HepG2 (cell line): Measurements from ENCODE around the gene DAAM1. TPM values are rescaled to one million over a fixed set of nuclear protein-coding genes. Genes with fewer than 3 reads are reported as not detected.

Experiments
- ATAC-seq: fragments of 200-7000 bp; cut with Tn5 transposase; 3 replicates; pipeline ENCODE4 v1.9.1; 2020; ENCODE audit warnings: mild to moderate bottlenecking, moderate library complexity
- BruUV-seq: library from RNA; stranded (reverse); fragments of 400-500 nt; replicated peaks from 2 replicates; lab custom pipeline; 2021; lab: Mats Ljungman, UMichigan
- CTCF ChIA-PET: fragments of 300-600 bp; formaldehyde crosslinking; extraction: SDS; loops from one replicate; lab custom pipeline; 2021; ENCODE audit warnings: low total read pairs, inconsistent platforms, low intra/inter-chr PET ratio; lab: Yijun Ruan, JAX
- POLR2A ChIA-PET: fragments of 350-600 bp; sonication (Branson Sonifier 250); formaldehyde crosslinking; loops from one replicate; lab custom pipeline; 2020; ENCODE audit warnings: antibody characterized with exemption, inconsistent platforms; lab: Yijun Ruan, JAX
- DNase-seq: peaks from one replicate; pipeline ENCODE4 v3.0.0-alpha.2; 2015; ENCODE audit warnings: low spot score
- FAIRE-seq: peaks from 3 replicates; lab custom pipeline; 2011; peaks lifted over from hg19 to GRCh38; lab: Jason Lieb, UNC
- H2AFZ ChIP-seq: one replicate; pipeline ENCODE4 v1.6.1; 2011; ENCODE audit warnings: low read length, inconsistent platforms
- H3K27ac ChIP-seq: fragments of 300-600 bp; 3 replicates; pipeline ENCODE4 v1.8.0; 2011; ENCODE audit warnings: mixed run types, mild to moderate bottlenecking, mixed read lengths, low read length, inconsistent platforms; ENCODE audit not compliant: insufficient read depth; ENCODE audit errors: extremely low read length
- H3K27me3 ChIP-seq, 2 experiments: fragments of 200-600 bp in 1 of 2; 2 replicates in 1 of 2; 3 replicates in 1 of 2; pipeline versions ENCODE4 v1.6.0 to v1.8.0; 2011; ENCODE audit warnings: low read length in 2 of 2, mild to moderate bottlenecking in 2 of 2, moderate library complexity in 2 of 2, inconsistent platforms in 1 of 2; ENCODE audit not compliant: insufficient read depth in 2 of 2, control insufficient read depth in 1 of 2
- H3K36me3 ChIP-seq, 2 experiments: fragments of 200-600 bp in 1 of 2; replicated peaks in 1 of 2; 2 replicates in 1 of 2; 3 replicates in 1 of 2; pipeline versions ENCODE4 v1.5.1 to v1.8.0; 2011; ENCODE audit warnings: low read length in 2 of 2, inconsistent platforms in 1 of 2; ENCODE audit not compliant: insufficient read depth in 2 of 2, control insufficient read depth in 1 of 2
- H3K4me1 ChIP-seq: 2 replicates; pipeline ENCODE4 v1.5.1; 2012; ENCODE audit warnings: low read length, inconsistent platforms; ENCODE audit not compliant: insufficient read depth
- H3K4me2 ChIP-seq: 2 replicates; pipeline ENCODE4 v1.6.0; 2011; ENCODE audit warnings: low read depth, low read length, inconsistent platforms
- H3K4me3 ChIP-seq, 3 experiments: fragments of 200-600 bp in 1 of 3; sonication (generic), shearing (Covaris generic) in 1 of 3; replicated peaks in 1 of 3; 2 replicates each; pipeline ENCODE4 v1.5.1; 2011 to 2016; ENCODE audit warnings: low read length in 3 of 3, inconsistent platforms in 2 of 3, low read depth in 2 of 3, mild to moderate bottlenecking in 2 of 3, control low read depth in 1 of 3, mixed read lengths in 1 of 3; ENCODE audit not compliant: insufficient read depth in 1 of 3
- H3K79me2 ChIP-seq: one replicate; pipeline ENCODE4 v1.6.1; 2011; ENCODE audit warnings: low read length, inconsistent platforms; ENCODE audit not compliant: insufficient read depth
- H3K9ac ChIP-seq: 2 replicates; pipeline ENCODE4 v1.6.0; 2011; ENCODE audit warnings: mild to moderate bottlenecking, low read depth, low read length, inconsistent platforms; ENCODE audit not compliant: insufficient read depth
- H3K9me3 ChIP-seq: 2 replicates; pipeline ENCODE4 v1.5.1; 2012; ENCODE audit warnings: mild to moderate bottlenecking, low read length
- H4K20me1 ChIP-seq: 2 replicates; pipeline ENCODE4 v1.6.0; 2011; ENCODE audit warnings: inconsistent platforms, mild to moderate bottlenecking, low read length, moderate library complexity; ENCODE audit not compliant: insufficient read depth
- GATA4 ChIP-seq: sonication (generic); IDR thresholded peaks from 2 replicates; pipeline ENCODE4 v1.6.1; 2016; ENCODE audit warnings: antibody characterized with exemption, low read depth, borderline replicate concordance
- HCFC1 ChIP-seq: fragments of 150-350 bp; IDR thresholded peaks from 2 replicates; pipeline ENCODE4 v1.6.1; 2014; ENCODE audit warnings: low read depth, low read length
- KAT2B ChIP-seq: fragments of 150-350 bp; IDR thresholded peaks from 2 replicates; pipeline ENCODE4 v1.6.1; 2014; ENCODE audit warnings: low read depth, low read length, borderline replicate concordance
- KLF15 ChIP-seq: sonication (generic); formaldehyde crosslinking; IDR thresholded peaks from 2 replicates; pipeline ENCODE4 v1.8.1; 2023; ENCODE audit warnings: borderline replicate concordance, mild to moderate bottlenecking, inconsistent platforms, missing genetic modification reagents, mixed read lengths
- MBD4 ChIP-seq: IDR thresholded peaks from 2 replicates; pipeline ENCODE4 v1.6.1; 2012; ENCODE audit warnings: low read length, inconsistent platforms, borderline replicate concordance
- PHF21A ChIP-seq: sonication (generic); formaldehyde crosslinking; IDR thresholded peaks from 2 replicates; pipeline ENCODE4 v1.5.0; 2020; ENCODE audit warnings: mild to moderate bottlenecking, missing genetic modification reagents
- PITX1 ChIP-seq: sonication (generic); formaldehyde crosslinking; IDR thresholded peaks from 2 replicates; pipeline ENCODE4 v1.5.1; 2020; ENCODE audit warnings: mild to moderate bottlenecking, missing genetic modification reagents
- RNF2 ChIP-seq: fragments of 450-650 bp; conservative IDR thresholded peaks from 2 replicates; pipeline ENCODE4 v1.6.1; 2016; ENCODE audit warnings: low read depth
- SIX4 ChIP-seq: sonication (generic); formaldehyde crosslinking; IDR thresholded peaks from 2 replicates; pipeline ENCODE4 v1.4.0; 2020; ENCODE audit warnings: missing genetic modification reagents
- SOX13 ChIP-seq, 3 experiments: fragments of 450-650 bp in 1 of 3; sonication (generic) in 1 of 3; formaldehyde crosslinking in 1 of 3; IDR thresholded peaks in 2 of 3; conservative IDR thresholded peaks in 1 of 3; 2 replicates each; pipeline versions ENCODE4 v1.5.0 to v1.6.1; 2016 to 2020; ENCODE audit warnings: antibody characterized with exemption in 1 of 3, mild to moderate bottlenecking in 1 of 3, missing compliant biosample characterization in 1 of 3, missing genetic modification reagents in 1 of 3, moderate library complexity in 1 of 3
- TAF1 ChIP-seq: sonication (generic); formaldehyde crosslinking; IDR thresholded peaks from 2 replicates; pipeline ENCODE4 v1.4.0; 2020; ENCODE audit warnings: missing genetic modification reagents
- TARDBP ChIP-seq: sonication (generic); formaldehyde crosslinking; IDR thresholded peaks from 2 replicates; pipeline ENCODE4 v1.8.0; 2022; ENCODE audit warnings: mild to moderate bottlenecking, missing genetic modification reagents
- TBL1XR1 ChIP-seq: fragments of 150-350 bp; IDR thresholded peaks from 2 replicates; pipeline ENCODE4 v1.6.1; 2014; ENCODE audit warnings: borderline replicate concordance, low read length; ENCODE audit not compliant: partially characterized antibody
- THAP11 ChIP-seq: IDR thresholded peaks from 2 replicates; pipeline ENCODE4 v1.6.1; 2016; ENCODE audit warnings: missing biosample characterization, missing genetic modification reagents
- ZNF788 ChIP-seq: sonication (generic); formaldehyde crosslinking; IDR thresholded peaks from 2 replicates; pipeline ENCODE4 v1.5.0; 2020; ENCODE audit warnings: mild to moderate bottlenecking, missing genetic modification reagents, borderline replicate concordance
- ZNF878 ChIP-seq: sonication (generic); formaldehyde crosslinking; IDR thresholded peaks from 2 replicates; pipeline ENCODE4 v1.8.1; 2023; ENCODE audit warnings: mild to moderate bottlenecking, missing genetic modification reagents, moderate library complexity
- ZSCAN31 ChIP-seq: sonication (generic); formaldehyde crosslinking; IDR thresholded peaks from 2 replicates; pipeline ENCODE4 v1.5.0; 2020; ENCODE audit warnings: low read depth, mild to moderate bottlenecking, missing genetic modification reagents
- WGBS: methylation state at CpG from one replicate; pipeline ENCODE4 v1.1.6; 2017; ENCODE audit warnings: low lambda C conversion rate; 5-methylcytosine and 5-hydroxymethylcytosine counted together
- in situ Hi-C: cut with HindIII; loops from 2 replicates; pipeline ENCODE4 v1.10.0; 2017; ENCODE audit warnings: low pct_unique_long_range_greater_than_20kb; ENCODE audit not compliant: extremely low pct_ligation_motif_present
- intact Hi-C: fragments of 100-400 bp; cut with micrococcal nuclease; formaldehyde crosslinking; loops from one replicate; pipeline ENCODE4 v1.10.0; 2022; ENCODE audit not compliant: unreplicated experiment
- polyA plus RNA-seq, 8 experiments: library from polyadenylated mRNA; depleted of rRNA in 3 of 8; stranded (reverse) in 7 of 8; unstranded in 1 of 8; fragments of >200 nt; fragmentation: Illumina TruSeq in 4 of 8; extraction: Trizol in 4 of 8; gene quantifications; 2 replicates each; pipeline versions ENCODE4 v1.2.1 to v1.2.3, GENCODE V29; 2011 to 2016; ENCODE audit warnings: low read depth in 4 of 8, missing spikeins in 1 of 8, mixed read lengths in 1 of 8; ENCODE audit not compliant: insufficient read depth in 1 of 8
- total RNA-seq, 5 experiments: library from RNA; depleted of rRNA; stranded (reverse); fragments of >200 nt; fragmentation: Illumina TruSeq; extraction: Trizol; gene quantifications; 2 replicates each; pipeline ENCODE4 v1.2.3, GENCODE V29; 2016; ENCODE audit warnings: low read depth in 1 of 5
- TF ChIP-seq, protein P1 (sequence below): sonication (generic); formaldehyde crosslinking; IDR thresholded peaks from 2 replicates; pipeline ENCODE4 v1.5.0; 2020; ENCODE audit warnings: missing genetic modification reagents, mild to moderate bottlenecking, borderline replicate concordance
- TF ChIP-seq, protein P2 (sequence below): sonication (generic); formaldehyde crosslinking; IDR thresholded peaks from 2 replicates; pipeline ENCODE4 v1.4.0; 2020; ENCODE audit warnings: missing genetic modification reagents, borderline replicate concordance

The DAAM1 gene
- total and polyA plus RNA-seq, 2 of the 13 experiments (the other 11 are each of a cell fraction or from before 2014, with no cell fraction given): 10.9 to 24.5 TPM

DNA sequence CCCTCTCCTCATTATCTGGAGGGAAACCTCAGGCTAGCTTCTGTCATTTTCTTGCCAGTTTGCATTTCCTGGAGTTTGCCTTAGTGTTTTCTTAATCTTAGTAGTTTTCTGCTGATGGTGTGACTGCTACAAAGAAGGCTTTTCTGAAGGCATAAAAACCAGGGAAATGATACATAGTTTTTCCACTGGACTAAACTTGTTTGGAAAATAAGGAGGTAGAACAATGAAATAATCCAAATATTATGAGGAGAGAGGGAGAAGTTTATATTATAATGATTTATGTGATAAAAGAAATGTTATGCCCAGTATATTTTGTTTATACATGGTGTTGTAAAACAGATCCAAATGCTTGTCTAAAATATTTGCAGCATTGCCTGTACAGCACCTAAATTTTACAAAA, 22.2 kb downstream of the DAAM1 start (continued):
- TF ChIP-seq TAF1 (no peak), KAT2B (no peak), KLF15 (CRISPR knock-in tag) (no peak), MBD4 (no peak), ZSCAN31 (CRISPR knock-in tag) (no peak)
- TF ChIP-seq, protein P1, sequence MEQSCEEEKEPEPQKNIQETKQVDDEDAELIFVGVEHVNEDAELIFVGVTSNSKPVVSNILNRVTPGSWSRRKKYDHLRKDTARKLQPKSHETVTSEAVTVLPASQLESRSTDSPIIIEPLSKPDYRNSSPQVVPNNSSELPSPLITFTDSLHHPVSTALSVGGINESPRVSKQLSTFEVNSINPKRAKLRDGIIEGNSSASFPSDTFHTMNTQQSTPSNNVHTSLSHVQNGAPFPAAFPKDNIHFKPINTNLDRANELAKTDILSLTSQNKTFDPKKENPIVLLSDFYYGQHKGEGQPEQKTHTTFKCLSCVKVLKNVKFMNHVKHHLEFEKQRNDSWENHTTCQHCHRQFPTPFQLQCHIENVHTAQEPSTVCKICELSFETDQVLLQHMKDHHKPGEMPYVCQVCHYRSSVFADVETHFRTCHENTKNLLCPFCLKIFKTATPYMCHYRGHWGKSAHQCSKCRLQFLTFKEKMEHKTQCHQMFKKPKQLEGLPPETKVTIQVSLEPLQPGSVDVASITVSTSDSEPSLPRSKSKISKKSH: no peak
- TF ChIP-seq, protein P2, sequence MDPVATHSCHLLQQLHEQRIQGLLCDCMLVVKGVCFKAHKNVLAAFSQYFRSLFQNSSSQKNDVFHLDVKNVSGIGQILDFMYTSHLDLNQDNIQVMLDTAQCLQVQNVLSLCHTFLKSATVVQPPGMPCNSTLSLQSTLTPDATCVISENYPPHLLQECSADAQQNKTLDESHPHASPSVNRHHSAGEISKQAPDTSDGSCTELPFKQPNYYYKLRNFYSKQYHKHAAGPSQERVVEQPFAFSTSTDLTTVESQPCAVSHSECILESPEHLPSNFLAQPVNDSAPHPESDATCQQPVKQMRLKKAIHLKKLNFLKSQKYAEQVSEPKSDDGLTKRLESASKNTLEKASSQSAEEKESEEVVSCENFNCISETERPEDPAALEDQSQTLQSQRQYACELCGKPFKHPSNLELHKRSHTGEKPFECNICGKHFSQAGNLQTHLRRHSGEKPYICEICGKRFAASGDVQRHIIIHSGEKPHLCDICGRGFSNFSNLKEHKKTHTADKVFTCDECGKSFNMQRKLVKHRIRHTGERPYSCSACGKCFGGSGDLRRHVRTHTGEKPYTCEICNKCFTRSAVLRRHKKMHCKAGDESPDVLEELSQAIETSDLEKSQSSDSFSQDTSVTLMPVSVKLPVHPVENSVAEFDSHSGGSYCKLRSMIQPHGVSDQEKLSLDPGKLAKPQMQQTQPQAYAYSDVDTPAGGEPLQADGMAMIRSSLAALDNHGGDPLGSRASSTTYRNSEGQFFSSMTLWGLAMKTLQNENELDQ: no peak

DNA sequence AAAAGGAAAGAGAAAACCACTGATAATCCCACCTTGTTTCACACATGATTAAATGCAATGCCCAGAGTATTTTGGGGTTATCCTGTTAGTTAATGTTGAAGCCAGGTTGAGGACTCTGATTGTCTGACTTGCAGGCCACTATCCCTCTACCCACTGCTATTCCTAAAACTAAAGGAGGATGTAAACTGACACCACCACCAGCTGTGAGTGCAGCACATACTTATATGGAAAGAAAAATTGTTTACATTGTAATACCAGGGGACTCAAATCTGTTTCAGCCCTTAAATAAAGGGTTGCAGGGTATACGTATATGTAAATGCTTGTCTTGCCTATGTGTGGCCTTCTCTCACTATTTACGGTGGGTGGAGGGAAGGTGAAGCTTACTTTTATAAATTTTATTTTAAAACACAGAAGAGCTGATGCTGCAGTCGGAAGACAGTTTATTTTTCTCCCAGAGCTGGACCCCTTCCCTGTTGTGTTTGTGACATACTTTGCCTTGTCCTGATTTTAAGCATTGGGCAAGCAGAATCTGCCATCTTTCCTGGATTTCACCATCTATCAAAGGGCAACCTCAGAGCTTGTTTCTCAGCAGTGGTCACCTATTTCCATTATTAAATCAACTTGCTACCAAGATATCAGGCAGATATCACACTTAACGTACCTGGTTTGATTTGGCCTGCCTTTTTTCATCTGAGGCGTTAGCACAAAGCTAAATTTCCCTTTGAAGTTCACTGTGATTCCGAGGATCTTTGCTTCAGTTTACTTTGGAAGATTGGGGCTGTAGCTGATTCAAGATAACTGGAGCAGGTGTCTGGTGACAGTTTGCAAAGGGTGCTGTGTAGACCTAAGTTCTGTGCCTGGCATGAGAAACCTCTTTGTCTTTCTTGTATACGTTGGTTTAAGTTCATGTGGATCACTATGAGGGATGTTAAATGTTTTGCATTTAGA, 25.2 kb downstream of the DAAM1 start:
- Histone ChIP-seq H3K9me3 (no peaks in the 10 kb centered on the region), H3K36me3 (no peaks in the 10 kb centered on the region), H3K79me2 (peaks cover 47% of the 10 kb centered on the region), H4K20me1 (no peaks in the 10 kb centered on the region; the same call in 1 of the 2 replicates), H3K4me1 (peaks cover 46% of the 10 kb centered on the region), H3K4me3 (peak overlapping the region in 2 of 3 experiments; percentile 9 to 39; a peak in 2 of 6 replicates), H3K9ac (no peak overlapping the region), H3K27me3 (no peaks in the 10 kb centered on the region), H3K4me2 (peak overlapping the region; percentile 73), H3K27ac (peak overlapping the region; percentile 37), H2AFZ (no peak overlapping the region)
- peak; percentile 65 for ATAC-seq
- 23% methylated on average over 7 of the region's 7 CpGs for WGBS
- no TSS peak for BruUV-seq
- ChIA-PET CTCF (no interaction called here), POLR2A (interaction anchor here (1.4 kb wide), 1 partner anchor 25 kb away, joined by 11 read pairs; the partner anchor contains the start of gene DAAM1)
- in situ Hi-C loops (no loop called here), intact Hi-C loops (loop anchor here (5.0 kb wide), 1 partner anchor 99 kb away; no protein-coding TSS in a partner anchor)
- peak; percentile 81 for DNase-seq
- FAIRE-seq: peak; percentile 90
- TF ChIP-seq GATA4 (0 out of 2 replicates have a peak, but pooled peaks have one; percentile 28), PITX1 (CRISPR knock-in tag) (peak; percentile 31; the same call in 1 of the 2 replicates), SOX13 (IDR thresholded peaks at IDR 0.05) (no peak), SOX13 (CRISPR knock-in tag; conservative IDR thresholded peaks at IDR 0.05 in 1 of 2, IDR thresholded peaks at IDR 0.05 in 1 of 2) (peak in 1 of 2 experiments; percentile 71; a peak in 2 of 4 replicates), ZNF788 (no peak), TARDBP (peak; percentile 52; the same call in 1 of the 2 replicates), SIX4 (CRISPR knock-in tag) (peak; percentile 92), RNF2 (no peak), ZNF878 (CRISPR knock-in tag) (no peak), PHF21A (CRISPR knock-in tag) (peak; percentile 27; the same call in 1 of the 2 replicates), HCFC1 (no peak), THAP11 (0 out of 2 replicates have a peak, but pooled peaks have one; percentile 25), TBL1XR1 (no peak)
